ENCODE measurements around the gene CSN1S1. TPM values are rescaled to one million over a fixed set of nuclear protein-coding genes. Genes with fewer than 3 reads are reported as not detected.

The CSN1S1 gene
- polyA plus RNA-seq, 1 experiment, result not detected

DNA sequence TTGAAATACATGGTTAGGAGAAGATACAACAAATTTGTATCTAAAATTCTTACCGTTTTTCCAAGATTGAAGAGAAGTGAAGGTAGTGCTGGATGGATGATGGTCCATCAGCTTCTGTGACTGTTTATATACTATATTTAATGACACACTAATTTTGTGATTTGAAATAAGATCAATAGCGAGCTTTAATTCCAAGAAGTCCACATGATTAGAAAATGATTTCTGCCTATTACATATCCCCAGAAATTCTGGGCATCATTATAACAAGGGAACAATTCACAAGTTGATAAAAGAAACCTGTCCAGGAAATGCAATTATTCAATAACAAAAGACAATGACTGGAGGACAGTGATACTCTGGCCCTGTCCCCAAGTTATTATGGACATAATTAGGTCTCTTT, 34.8 kb downstream of the CSN1S1 start, which contains the start of gene CSN2:
Gene CSN2 (minus strand): TSS at position 101 of the 400 bp plus-strand sequence. CDS start 4,733 bp downstream, outside the sequence.
- Histone ChIP-seq H3K27ac (ENCODE audit: low read depth, low read length) (no peak within 1 kb of the TSS), H3K9me3 (ENCODE audit: control insufficient read depth, insufficient read depth, low read length) (no peaks in the 10 kb centered on the region), H3K4me3 (ENCODE audit: low read depth, low read length) (no peak within 1 kb of the TSS), H3K27me3 (ENCODE audit: control insufficient read depth, insufficient read depth, low read length) (no peaks in the 10 kb centered on the region)
- ChIA-PET CTCF (no interaction called here), POLR2A (no interaction called here)
- DNase-seq (ENCODE audit: low read depth, low spot score), result no peak
- TF ChIP-seq, protein P1, sequence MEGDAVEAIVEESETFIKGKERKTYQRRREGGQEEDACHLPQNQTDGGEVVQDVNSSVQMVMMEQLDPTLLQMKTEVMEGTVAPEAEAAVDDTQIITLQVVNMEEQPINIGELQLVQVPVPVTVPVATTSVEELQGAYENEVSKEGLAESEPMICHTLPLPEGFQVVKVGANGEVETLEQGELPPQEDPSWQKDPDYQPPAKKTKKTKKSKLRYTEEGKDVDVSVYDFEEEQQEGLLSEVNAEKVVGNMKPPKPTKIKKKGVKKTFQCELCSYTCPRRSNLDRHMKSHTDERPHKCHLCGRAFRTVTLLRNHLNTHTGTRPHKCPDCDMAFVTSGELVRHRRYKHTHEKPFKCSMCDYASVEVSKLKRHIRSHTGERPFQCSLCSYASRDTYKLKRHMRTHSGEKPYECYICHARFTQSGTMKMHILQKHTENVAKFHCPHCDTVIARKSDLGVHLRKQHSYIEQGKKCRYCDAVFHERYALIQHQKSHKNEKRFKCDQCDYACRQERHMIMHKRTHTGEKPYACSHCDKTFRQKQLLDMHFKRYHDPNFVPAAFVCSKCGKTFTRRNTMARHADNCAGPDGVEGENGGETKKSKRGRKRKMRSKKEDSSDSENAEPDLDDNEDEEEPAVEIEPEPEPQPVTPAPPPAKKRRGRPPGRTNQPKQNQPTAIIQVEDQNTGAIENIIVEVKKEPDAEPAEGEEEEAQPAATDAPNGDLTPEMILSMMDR (IDR thresholded peaks at IDR 0.05; ENCODE audit: low read depth, low read length), result no peak

GRCh38 chr4:69970071-69970470, 39.2 kb downstream of the CSN1S1 start:
- Histone ChIP-seq H3K9me3 (ENCODE audit: control insufficient read depth, insufficient read depth, low read length) (no peaks in the 10 kb centered on the region), H3K27ac (ENCODE audit: low read depth, low read length) (no peak overlapping the region), H3K27me3 (ENCODE audit: control insufficient read depth, insufficient read depth, low read length) (no peaks in the 10 kb centered on the region), H3K4me3 (ENCODE audit: low read depth, low read length) (no peak overlapping the region)
- CTCF ChIA-PET, result no interaction called here
- DNase-seq (ENCODE audit: low read depth, low spot score), result no peak
- TF ChIP-seq, protein P1 (IDR thresholded peaks at IDR 0.05; ENCODE audit: low read depth, low read length), result no peak
- POLR2A ChIA-PET, result no interaction called here

GRCh38 chr4:69974631-69975030, 43.8 kb downstream of the CSN1S1 start:
- no peak overlapping the region for H3K4me3 ChIP-seq (ENCODE audit: low read depth, low read length)
- no peaks in the 10 kb centered on the region for H3K27me3 ChIP-seq (ENCODE audit: control insufficient read depth, insufficient read depth, low read length)
- TF ChIP-seq, protein P1 (IDR thresholded peaks at IDR 0.05; ENCODE audit: low read depth, low read length), result no peak
- CTCF ChIA-PET, result interaction anchor here (0.9 kb wide), 1 partner anchor 93 kb away, joined by 3 read pairs; no protein-coding TSS in a partner anchor
- H3K27ac ChIP-seq (ENCODE audit: low read depth, low read length), result no peak overlapping the region
- no peak for DNase-seq (ENCODE audit: low read depth, low spot score)
- POLR2A ChIA-PET, result no interaction called here
- H3K9me3 ChIP-seq (ENCODE audit: control insufficient read depth, insufficient read depth, low read length), result no peaks in the 10 kb centered on the region

DNA sequence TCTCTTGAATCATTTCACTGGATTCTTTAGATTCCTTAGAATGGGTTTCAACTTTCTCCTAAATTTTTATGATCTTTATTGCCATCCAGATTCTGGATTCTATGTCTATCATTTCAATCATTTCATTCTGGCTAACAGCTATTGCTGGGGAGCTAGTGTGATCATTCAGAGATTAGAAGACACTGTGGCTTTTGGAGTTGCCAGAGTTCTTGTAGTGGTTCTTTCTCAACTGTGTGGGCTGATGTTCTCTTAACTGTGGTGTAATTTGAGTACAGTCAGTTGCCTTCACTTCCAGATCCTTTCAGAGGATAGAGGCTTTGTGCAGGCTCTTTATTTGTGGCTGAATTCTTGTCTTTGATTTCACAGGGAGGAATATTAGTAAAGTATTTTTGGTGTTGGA, 46.7 kb downstream of the CSN1S1 start:
- no peak overlapping the region for H3K4me3 ChIP-seq (ENCODE audit: low read depth, low read length)
- CTCF ChIA-PET, result no interaction called here
- POLR2A ChIA-PET, result no interaction called here
- no peaks in the 10 kb centered on the region for H3K9me3 ChIP-seq (ENCODE audit: control insufficient read depth, insufficient read depth, low read length)
- H3K27me3 ChIP-seq (ENCODE audit: control insufficient read depth, insufficient read depth, low read length), result no peaks in the 10 kb centered on the region
- no peak overlapping the region for H3K27ac ChIP-seq (ENCODE audit: low read depth, low read length)
- DNase-seq (ENCODE audit: low read depth, low spot score), result no peak
- TF ChIP-seq, protein P1 (IDR thresholded peaks at IDR 0.05; ENCODE audit: low read depth, low read length), result no peak

GRCh38 chr4:69984030-69984443, 53.2 kb downstream of the CSN1S1 start:
- TF ChIP-seq, protein P1 (IDR thresholded peaks at IDR 0.05; ENCODE audit: low read depth, low read length), result no peak
- ChIA-PET CTCF (no interaction called here), POLR2A (no interaction called here)
- no peak for DNase-seq (ENCODE audit: low read depth, low spot score)
- Histone ChIP-seq H3K4me3 (ENCODE audit: low read depth, low read length) (no peak overlapping the region), H3K9me3 (ENCODE audit: control insufficient read depth, insufficient read depth, low read length) (no peaks in the 10 kb centered on the region), H3K27ac (ENCODE audit: low read depth, low read length) (no peak overlapping the region), H3K27me3 (ENCODE audit: control insufficient read depth, insufficient read depth, low read length) (no peaks in the 10 kb centered on the region)
